GM21528 (cell line): Measurements from ENCODE around the gene SSH3.
"Not testable (repeated sequence)": the region's sequence is repeated elsewhere in the genome, so short reads cannot be mapped to it uniquely, and the experiment has no call there.

Experiments
- ATAC-seq: cut with Tn5 transposase; IDR thresholded peaks from one replicate; pipeline ENCODE4 v1.9.1; 2021; ENCODE audit warnings: mild to moderate bottlenecking, moderate library complexity; ENCODE audit not compliant: unreplicated experiment, low FRiP score

The SSH3 gene, protein sequence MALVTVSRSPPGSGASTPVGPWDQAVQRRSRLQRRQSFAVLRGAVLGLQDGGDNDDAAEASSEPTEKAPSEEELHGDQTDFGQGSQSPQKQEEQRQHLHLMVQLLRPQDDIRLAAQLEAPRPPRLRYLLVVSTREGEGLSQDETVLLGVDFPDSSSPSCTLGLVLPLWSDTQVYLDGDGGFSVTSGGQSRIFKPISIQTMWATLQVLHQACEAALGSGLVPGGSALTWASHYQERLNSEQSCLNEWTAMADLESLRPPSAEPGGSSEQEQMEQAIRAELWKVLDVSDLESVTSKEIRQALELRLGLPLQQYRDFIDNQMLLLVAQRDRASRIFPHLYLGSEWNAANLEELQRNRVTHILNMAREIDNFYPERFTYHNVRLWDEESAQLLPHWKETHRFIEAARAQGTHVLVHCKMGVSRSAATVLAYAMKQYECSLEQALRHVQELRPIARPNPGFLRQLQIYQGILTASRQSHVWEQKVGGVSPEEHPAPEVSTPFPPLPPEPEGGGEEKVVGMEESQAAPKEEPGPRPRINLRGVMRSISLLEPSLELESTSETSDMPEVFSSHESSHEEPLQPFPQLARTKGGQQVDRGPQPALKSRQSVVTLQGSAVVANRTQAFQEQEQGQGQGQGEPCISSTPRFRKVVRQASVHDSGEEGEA

DNA sequence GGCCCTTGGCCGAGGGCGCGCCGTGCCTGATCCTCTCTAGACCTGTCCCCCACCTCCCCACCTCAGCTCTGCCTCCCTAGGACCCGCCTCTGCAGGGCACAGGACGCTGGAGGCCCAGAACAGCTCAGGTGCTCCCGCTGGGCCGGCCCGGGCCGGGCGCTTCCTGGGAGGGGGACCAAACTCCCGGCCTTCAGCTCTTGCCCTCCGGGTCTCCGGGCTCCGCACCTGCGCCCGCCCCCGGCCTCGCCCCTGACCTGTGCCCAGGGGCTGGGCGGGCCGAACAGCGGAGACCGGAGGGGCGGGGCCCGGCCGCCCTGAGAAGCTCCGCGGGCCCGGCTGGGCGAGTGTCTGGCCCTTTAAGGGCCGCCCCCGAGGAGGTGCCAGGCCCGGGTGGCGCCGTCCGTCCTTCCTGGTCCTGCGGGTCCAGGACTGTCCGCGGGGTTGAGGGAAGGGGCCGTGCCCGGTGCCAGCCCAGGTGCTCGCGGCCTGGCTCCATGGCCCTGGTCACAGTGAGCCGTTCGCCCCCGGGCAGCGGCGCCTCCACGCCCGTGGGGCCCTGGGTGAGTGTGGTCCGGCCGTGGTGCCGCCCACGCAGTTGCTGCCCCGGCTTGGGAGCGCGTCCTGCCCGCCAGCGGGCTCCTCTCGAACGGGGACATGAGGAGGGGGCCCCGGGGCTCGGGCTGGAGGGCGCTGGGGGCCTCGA, at the start of gene SSH3:
SSH3 (plus strand) TSS at position 399 of the 703 bp plus-strand sequence; CDS start at position 495, 96 bp downstream.
- ATAC-seq = no peak

DNA sequence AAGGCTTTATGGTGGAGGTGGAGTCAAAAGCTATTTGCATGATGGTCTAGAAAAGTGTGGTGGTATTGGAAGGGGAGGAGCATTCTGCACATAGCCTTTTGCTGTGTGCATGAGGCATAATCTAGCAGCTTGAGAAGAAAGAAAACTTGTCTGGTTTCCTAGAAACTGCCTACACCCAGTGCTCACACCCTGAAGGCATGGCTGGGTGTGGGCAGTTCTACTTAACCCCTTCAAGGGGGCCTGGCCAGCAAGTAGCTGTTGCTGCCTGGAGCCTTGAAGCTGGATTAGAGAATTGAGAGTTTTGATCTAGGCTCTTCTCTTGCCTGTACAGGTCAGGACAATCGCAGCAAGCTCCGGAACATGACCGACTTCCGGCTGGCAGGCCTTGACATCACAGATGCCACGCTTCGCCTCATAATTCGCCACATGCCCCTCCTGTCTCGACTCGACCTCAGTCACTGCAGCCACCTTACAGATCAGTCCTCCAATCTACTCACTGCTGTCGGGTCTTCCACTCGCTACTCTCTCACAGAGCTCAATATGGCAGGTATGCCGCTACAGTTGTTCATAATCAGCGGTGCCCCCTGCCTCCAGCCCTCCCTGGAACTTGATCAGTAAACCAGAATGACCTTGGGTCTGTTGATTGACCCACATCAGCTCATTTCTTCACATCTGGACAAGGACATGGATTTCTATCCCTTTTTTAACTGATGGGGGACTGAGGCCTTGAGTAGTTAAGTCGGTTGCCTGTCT, 49.3 kb upstream of the SSH3 start:
- ATAC-seq = no peak

DNA sequence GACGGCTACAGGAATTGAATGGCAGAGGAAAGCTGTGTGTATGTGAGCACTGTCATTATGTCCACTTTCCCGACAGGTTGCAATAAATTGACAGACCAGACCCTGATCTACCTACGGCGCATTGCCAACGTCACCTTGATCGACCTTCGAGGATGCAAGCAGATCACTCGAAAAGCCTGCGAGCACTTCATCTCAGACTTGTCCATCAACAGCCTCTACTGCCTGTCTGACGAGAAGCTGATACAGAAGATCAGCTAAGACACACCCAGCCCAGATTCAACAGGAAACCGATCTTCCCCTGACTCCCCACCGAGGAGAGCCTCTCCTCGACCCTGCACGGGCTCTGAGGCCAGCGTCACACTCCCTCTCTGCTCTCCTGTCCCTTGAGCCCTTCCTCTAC, 48.5 kb upstream of the SSH3 start:
- no peak for ATAC-seq

DNA sequence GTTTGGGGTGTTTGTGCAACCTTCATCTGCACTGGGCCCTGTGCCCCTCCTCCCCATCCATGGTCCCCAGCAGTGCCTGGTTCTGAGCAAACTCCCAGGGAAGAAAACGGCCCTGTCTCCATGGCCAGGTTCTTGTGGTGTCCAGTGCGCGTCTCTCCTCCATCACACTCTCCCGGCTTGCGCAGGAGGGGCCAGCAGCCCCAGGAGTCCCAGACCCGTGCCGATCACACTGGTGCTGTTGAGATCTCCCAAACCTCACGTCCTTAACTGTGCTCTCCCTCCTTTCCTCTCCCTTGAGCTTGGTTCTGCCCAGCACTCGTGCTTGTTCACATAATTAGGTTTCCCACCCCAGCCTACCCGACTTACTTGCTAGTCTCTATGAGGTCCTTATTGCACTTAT, 48.0 kb upstream of the SSH3 start:
- no peak for ATAC-seq

DNA sequence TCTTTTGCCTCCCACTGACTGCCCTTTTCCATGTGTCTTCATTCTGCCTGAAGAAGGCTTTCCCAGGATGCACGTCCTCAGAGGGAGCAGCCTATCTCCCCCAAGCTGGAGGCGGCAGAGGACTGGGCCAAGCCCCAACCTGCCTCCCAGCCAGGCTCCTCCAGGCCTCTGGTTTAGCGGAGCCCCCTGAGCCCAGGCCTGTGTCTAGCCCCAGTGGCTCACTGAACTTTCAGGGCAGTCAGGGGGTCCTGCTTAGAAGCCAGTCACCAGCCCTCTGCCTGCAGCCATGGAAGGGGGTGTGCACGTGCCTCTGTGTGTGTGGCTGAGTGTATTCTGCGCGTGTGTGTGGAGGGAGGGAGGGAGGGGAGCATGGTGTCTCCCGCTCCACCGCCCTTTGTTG, 47.5 kb upstream of the SSH3 start:
- no peak for ATAC-seq

DNA sequence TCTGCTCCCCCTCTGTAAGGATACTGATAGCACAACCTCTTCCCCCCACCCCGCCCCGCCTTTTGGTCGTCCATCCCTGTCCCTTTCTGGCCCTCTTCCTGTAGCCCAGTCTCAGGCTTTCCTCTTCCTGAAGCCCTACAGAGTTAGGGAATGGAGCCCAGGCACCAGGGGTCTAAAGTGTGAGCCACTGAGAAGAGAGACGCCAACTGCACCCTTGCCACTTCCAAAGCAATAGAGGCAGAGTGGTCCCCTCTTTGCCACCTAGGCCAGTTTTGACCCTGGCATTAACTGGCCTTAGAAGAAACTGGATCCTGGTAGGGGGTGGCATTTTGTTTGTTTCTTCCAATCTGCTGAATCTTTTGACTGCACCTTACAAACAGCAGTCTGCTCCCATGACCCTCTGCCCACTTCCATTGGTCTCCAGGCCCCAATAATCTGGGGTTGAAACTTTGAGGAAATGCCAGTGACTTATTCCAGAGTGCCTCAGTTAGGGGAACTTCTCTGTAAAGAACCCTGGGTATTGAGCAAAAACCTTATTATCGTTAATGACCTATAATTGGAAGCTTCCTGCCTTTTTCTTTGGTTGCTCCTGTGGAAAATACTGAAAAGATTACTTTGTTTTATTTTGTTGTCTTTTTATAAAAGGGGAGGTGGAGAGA, 46.7 kb upstream of the SSH3 start:
- ATAC-seq = no peak

DNA sequence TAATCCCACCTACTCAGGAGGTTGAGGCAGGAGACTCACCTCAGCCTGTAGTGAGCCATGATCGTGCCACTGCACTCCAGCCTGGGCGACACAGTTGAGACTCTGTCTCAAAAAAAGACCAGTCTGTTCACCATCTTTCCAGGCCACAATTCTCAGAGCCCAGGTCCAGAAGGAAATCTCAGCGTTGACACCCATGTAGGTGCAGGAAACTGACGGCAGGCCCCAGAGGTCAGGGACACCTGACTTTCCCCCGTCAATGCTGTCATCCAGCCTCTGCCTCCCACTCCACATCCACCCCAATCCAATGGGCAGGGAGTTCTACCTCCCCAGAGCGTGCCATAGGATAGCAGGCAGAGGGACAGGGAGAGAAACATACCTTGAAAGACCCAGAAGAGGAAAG, 42.9 kb upstream of the SSH3 start:
- ATAC-seq = no peak

DNA sequence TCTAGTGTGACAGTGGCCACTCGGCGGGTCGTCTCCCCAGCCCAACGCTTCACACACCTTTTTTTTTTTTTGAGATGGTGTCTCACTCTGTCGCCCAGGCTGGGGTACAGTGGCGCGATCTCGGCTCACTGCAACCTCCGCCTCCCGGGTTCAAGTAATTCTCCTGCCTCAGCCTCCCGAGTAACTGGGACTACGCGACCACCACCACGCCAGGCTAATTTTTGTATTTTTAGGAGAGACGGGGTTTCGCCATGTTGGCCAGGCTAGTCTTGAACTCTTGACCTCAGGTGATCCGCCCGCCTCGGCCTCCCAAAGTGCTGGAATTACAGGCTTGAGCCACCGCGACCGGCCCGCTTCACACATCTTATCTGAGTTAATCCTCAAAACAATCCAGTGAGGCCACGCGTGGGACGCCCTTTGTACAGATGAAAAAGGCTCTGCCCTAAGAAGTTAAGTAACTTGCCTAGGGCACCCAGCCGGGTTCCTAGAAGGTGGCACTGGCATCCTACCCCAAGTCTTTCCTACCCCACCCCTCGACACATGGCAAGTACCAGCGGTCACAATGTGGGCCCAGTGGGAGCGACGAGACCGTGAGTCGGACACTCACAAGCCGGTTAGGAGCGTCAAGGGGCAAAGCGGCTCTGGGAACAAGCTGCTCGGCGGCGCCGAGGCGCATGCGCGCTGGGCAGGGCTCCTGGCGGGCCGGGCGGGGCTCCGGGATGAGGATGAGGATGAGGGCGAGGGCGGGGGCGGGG, 42.3 kb upstream of the SSH3 start:
- not testable (repeated sequence) for ATAC-seq

DNA sequence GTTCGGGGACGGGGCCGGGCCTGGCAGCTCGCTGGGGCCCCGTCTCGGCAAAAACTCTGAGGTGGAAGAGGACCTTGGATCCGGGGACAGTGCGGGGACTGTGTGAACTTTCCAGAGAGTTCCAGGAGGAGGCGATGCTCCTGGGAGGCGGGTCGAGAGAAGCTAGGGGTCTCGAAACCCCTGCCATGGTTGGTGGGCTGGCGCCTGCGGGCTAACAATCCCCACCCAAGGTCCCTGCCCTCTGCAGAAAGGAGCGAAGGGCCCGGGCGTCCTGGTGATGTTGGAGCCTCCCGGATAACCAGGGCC, 41.7 kb upstream of the SSH3 start:
- ATAC-seq = no peak

DNA sequence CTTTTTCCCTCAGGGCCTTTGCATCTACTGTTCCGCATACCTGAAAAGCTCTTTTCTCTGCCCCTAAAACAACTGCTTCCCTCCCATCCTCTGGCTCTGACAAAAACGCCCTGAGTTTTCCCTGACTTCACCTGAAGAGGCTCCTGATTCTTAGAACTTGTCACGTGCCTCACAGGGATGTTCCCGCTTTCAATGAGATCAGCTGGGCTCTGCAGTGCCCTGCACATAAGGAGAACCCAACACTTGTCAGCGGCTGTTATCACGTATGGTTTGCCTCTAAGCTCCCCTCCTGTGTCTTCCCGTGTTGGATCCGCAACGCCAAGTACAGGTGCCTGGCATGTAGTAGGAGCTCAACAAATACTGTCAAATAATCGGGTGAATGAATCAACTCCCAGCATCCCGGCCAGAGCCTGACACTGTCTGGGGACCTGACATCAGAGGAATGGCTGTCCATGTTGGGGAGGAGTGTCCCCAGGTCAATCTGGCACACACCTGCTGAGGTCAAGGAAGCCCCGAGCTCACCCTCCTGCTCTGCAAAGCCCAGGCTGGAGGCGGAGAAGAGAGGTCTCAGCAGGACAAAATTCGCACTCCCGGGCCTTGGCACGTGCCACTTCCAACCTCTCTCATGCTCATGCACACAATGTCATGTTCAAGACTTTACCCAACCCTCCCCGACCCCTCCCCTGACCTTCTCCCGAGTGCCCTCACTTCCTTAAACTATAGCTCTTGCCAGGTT, 41.2 kb upstream of the SSH3 start:
- ATAC-seq = no peak

DNA sequence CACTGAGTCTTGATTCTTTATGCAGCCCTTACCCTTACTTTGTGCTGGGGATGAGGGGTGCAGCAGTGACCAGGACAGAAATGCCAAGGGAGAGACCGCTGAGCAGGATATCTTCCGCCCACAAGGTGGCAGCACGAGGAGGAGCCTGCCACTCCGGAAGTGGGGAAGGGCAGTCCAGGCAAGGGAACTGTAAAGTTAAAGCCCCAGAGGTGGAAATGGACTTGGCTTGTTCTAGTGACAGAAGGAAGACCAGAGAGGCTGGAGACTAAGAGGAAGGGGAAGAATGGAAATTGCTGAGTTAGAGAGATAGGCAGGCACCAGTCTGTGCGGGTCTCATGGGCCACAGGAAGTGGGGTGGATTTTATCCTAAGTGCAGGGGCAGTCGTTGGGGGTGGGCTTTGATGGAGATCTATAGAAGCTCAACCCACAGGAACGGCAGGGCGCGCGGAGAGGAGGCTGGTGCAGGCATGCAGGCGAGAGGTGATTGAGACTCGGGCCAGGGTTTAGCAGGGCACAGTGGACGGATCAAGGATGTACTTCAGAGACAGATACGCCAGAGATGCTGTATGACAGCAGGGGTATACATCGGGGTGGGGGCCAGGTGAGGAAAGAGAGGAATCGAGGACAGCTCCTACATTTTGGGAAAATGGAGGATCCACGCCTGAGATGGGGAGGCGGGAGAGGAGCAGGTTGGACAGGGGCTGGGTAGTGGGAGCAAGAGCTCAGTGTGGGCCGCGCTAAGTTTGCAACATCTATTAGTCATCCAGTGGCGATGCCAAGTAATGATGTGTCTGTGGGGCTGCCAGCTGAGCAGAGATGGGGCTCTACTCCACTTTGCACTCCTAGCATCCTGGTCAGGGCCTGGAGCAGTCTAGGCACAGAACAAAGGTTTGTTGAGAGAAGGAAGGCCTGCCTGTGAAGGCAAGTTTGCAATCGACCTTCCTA, 40.3 kb upstream of the SSH3 start:
- no peak for ATAC-seq

DNA sequence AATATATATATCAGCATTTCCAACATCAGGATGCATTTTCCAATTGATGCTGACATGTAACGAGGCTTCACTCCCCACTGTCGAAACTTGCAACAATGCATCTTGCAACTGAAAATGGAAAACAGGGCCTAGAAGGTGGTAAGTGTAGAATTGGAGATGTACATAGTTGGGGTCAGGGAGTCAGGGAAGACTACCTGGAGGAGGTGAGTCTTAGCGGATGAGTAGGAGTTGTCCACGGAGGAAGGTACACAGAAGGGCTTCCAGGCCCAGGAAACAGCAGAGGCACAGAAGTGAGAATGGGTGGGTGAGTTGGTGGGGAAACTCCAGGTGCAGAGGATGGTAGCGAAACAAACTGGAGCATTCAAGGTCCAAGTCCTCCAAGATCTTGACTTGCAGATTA, 39.1 kb upstream of the SSH3 start:
- ATAC-seq = no peak

DNA sequence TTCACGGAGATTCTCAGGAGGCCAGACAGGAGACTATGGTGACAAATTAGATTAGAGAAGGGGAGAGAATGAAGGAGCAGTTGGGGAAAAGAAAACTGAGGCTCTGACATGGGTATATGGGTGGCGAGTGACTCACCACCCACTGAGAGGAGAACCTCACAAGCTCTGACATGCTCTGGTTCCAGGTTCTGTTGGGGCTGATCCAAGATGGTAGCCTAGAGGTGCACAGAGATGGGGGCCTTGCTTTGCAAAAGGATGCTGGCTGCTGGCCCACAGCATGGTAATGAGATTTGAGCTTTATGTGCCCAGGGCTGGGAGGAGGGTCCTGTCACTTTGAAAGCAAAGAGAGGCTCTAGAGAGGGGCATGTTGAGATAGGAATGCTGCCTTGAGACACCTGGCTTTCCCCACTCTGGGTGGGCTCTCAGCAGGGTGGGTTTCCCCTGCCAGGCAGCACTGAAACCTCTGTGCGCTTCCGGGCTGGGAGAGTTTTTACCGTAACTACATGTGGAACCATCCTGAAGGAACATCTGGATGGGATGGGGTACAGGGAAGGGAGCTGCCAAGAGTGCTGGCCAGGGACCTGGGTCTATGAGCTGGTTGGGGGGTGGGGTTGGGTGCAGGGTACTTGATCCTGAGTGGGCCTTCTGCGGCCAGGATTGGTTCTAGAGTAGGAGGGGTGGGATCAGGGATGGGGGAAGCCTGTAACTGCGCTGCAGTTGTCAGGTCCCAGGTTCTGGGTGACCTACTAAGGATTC, 38.3 kb upstream of the SSH3 start:
- ATAC-seq = no peak

DNA sequence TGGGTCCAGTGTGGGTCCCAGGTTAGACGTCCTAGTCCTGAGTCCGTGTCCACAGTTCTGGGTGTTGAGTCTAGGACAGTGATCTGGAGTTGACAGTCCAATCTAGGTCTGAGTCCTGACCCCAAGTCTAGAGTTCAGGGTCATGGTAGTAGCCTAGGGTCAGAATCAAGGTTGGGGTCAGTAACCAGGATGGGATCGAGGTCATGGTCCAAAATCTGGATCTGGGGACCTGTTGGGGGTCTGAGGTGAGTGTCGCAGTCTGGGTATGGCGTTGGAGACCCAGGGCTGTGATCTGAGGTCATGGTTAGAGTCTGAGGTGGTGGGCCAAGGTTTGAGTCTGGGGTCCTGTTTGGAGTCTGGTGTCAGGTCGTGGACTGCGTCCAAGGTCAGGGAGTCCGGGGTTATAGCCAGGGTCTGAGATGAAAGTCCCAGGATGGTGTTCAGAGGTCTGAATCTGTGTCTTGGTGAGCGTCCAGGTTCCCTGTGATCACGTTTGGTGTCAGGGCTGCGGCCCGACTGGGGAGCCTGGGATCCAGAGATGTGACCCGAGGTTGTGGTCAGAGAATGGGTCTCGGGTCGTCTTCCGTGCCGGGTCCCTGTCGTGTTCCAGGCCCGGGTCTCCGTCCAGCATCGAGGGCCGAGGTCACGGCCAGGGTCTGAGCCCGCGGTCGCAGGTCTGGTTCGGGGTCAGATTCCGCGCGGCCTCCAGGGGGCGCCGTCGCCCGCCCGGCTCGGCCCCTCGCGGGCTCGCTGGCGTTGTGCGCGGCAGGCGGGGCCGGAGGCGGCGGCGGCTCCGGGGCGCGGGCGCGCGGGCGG, 37.5 kb upstream of the SSH3 start:
- no peak for ATAC-seq

DNA sequence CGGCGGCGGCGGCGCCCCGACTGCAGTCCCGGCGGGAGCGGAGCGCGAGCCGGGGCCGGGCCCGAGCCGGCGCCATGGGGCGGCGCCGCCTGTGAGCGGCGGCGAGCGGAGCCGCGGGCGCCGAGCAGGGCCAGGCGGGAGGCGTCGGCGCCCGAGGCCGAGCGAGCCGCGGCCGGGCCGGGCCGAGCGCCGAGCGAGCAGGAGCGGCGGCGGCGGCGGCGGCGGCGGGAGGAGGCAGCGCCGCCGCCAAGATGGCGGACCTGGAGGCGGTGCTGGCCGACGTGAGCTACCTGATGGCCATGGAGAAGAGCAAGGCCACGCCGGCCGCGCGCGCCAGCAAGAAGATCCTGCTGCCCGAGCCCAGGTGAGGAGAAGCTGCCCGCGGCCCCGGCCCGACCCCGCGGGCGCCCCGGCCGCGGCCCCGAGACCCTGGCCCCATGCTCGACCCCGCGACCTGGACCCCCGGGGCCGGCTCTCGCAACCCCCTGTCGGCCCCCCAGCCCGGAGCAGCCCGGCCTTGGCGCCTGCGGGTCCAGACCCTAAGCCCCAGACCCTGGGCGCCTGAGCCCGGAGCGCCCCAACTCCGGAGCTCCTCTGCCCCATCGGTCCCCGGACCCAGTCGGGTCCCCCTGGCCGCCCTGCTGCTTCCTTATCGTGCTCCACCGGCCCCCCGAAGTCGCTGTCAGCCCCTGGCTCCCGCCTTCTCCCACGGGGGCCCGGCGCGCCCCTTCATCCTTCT, 36.7 kb upstream of the SSH3 start, which contains the start of gene GRK2:
GRK2 (plus strand) TSS at position 25 of the 739 bp plus-strand sequence; CDS start at position 252, 227 bp downstream.
- no peak for ATAC-seq
